HG02885 (cell line): ENCODE results near the gene SF3B3.
"Not testable (repeated sequence)": the region's sequence is repeated elsewhere in the genome, so short reads cannot be mapped to it uniquely, and the experiment has no call there.

Experiments
- ATAC-seq: cut with Tn5 transposase; IDR thresholded peaks from one replicate; pipeline ENCODE4 v1.9.1; 2021; ENCODE audit warnings: mild to moderate bottlenecking; ENCODE audit not compliant: unreplicated experiment, poor library complexity

Gene SF3B3

DNA sequence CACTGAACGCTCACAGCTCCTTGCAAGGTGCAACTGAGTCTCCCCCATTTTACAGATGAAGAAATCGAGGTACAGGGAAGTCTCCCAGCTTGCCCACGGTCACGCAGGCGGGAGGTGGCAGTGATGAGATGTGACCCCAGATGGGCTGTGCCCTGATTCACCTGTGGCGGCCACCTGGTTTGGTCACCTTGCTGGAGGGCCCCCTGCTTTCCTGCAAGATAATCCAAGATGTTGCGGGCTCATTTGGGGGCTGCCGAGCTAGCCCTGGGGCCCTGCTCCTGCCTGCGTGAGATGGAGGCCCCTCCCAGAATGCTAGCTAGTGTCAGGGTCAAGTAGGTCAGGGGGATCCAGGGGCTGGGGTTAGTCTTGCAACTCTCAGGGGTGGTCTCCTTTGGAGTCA is 63.1 kb downstream of the SF3B3 start:
- ATAC-seq: no peak

DNA sequence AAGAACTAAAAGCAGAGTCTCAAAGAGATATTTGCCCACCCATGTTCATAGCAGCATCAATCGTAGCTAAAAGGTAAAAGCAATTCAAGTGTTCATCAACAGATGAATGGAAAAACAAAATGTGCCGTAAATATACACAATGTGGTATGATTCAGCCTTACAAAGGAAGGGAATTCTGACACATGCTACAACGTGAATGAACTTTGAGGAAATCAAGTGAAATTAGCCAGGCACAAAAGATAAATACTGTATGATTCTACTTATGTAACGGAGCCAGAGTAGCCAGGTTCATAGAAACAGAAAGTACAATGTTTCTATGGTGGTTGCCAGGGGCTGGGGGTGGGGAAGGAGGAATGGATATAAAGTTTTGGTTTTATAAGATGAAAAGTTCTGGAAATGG is 64.9 kb downstream of the SF3B3 start:
- no peak for ATAC-seq

DNA sequence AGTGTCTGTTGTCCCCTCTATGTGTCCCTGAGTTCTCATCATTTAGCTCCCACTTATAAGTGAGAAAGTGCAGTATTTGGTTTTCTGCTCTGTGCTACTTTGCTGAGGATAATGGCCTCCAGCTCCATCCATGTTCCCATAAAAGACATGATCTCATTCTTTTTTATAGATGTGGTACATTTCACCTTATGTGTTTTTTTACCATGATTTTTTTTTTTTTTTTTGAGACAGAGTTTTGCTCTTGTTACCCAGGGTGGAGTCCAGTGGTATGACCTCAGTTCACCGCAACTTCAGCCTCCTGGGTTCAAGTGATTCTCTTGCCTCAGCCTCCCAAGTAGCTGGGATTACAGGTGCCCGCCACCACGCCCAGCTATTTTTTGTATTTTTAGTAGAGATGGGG is 65.8 kb downstream of the SF3B3 start:
- ATAC-seq: not testable (repeated sequence)

GRCh38 chr16:70589998-70590471 is 66.4 kb downstream of the SF3B3 start:
- no peak for ATAC-seq

DNA sequence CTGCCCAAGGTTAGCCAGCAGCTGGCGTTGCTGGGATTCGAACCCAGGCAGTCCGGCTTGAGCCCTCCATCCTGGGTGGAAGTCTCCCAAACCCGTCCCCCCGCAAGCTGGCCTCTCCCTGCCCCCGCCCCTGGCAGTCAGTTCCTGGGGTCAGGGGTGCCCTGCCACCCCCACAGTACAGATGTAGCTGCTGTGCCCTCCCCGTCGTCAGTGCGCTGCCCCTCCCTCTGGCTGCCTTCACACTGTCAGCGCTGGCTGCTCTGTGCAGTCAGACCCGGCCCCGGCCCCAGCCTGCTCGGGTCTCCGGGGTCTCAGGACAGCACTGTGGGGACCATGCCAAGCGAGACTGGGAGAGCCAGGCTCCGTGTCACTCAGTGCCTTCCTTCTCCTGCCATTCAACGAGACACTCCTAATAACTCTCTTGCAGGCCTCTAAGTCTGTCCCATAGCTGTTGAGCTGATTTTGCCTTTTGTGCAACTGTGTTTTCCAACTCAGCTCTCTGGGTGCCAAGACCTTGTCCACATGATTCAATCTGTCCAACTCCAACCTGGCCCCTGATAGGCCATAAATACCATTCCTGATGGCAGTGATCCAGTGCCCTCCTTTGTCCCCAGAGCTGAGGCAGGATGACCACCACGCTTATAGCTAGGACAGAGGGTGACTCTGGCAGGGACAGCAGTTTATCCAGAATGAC is 67.3 kb downstream of the SF3B3 start:
- ATAC-seq: no peak

GRCh38 chr16:70591615-70592014 is 68.0 kb downstream of the SF3B3 start:
- no peak for ATAC-seq

DNA sequence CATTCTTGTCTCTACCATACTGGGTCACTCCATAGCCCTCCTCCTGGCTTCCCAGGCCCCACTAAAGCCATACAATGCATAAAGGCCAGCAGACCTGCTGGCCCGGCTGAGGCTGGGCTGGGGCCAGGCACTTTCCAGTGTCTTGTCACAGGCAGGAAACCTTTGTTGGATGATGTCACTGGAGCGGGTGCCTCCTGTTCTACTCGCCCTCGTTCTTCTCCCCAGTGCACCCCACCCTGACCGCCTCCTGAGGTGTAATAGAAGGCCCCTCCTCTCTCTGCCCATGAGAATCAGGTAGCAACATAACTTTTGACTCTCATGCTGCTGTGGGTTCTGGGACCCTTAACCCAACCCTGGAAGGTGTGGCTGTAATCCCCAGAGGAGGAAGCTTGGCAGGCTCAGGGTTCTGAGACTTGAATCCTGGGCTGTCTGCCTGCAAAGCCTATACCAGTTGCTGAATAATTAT is 68.5 kb downstream of the SF3B3 start:
- no peak for ATAC-seq

- ATAC-seq: no peak
Measured at GRCh38 chr16:70593544-70593943, 69.9 kb downstream of the SF3B3 start.

GRCh38 chr16:70594569-70594968 is 71.0 kb downstream of the SF3B3 start:
- ATAC-seq: no peak

GRCh38 chr16:70597135-70597835 is 73.7 kb downstream of the SF3B3 start:
- ATAC-seq: no peak

- no peak for ATAC-seq
Measured at GRCh38 chr16:70598937-70599503, 75.4 kb downstream of the SF3B3 start.

- ATAC-seq: no peak
Measured at GRCh38 chr16:70600730-70601129, 77.1 kb downstream of the SF3B3 start.

- no peak for ATAC-seq
Measured at GRCh38 chr16:70601576-70602575, 78.3 kb downstream of the SF3B3 start.

GRCh38 chr16:70602831-70603230 is 79.2 kb downstream of the SF3B3 start:
- no peak for ATAC-seq

- ATAC-seq: no peak
Measured at GRCh38 chr16:70604407-70605282, 81.0 kb downstream of the SF3B3 start.

DNA sequence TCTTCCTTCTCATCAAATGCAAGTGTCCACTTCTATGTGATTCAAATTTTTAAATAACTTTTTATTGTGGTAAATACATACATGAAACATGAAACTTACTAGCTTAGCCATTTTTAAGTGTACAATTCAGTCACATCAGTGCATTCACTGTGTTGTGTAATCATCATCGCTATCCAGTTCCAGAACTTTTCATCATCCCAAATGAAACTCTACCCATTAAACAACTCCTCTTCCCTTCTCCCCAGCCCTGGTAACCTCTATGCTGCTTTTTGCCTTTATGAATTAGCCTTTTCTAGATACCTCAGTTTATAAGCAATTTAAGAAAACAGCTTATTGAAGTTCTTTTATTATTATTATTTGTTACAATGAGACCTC is 81.7 kb downstream of the SF3B3 start:
- ATAC-seq: no peak

GRCh38 chr16:70608521-70608920 is 84.9 kb downstream of the SF3B3 start:
- ATAC-seq: no peak

DNA sequence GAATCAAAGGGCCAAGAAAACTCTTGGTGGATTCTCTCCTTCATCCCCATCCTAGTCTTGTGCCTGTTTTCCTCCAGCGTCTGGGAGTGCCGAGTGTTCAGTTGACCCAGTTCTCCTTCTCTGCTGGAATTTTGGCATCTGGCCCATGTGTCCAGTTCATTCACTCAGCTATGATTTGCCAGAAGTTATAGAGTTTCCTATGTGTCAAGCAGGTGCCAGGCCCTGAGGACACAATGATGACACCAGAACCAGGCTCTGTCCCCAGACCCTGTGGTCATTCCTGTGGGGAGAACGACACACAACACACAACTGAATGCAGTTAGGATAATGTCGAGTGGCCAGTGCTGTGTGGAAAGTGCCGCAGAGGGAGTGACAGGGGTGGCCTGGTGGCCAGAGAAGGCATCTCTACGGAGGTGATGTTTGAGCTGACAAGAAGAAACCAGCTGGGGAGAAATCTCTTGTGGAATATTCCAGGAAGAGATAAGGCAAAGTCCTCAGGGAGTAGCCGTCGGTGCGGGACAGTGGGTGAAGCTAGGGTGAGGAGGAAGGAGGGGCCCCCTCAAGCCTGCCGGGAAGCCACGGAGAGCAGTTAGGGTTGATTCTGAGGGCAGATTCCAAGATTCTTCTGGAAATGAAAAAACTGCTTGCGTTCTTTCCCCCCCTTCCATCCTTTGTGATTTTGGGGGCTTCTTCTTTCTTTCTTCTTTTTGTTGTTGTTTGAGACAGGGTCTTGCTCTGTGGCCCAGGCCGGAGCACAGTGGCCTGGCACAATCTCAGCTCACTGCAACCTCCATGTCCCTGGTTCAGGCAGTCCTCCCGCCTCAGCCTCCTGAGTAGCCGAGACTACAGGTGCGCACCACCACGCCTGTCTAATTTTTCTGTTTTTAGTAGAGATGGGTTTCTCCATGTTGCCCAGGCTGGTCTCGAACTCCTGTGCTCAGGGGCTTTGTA is 86.9 kb downstream of the SF3B3 start:
- ATAC-seq: no peak
